Measurements from ENCODE around the gene ALK.

The ALK gene

GRCh38 chr2:29349316-29350030, 571.9 kb downstream of the ALK start:
- no peak overlapping the region for H3K27ac ChIP-seq (ENCODE audit: insufficient read depth, low read length, poor library complexity, severe bottlenecking)
- H3K27me3 ChIP-seq (replicated peaks; ENCODE audit: control insufficient read depth, insufficient read depth, low read length, poor library complexity, severe bottlenecking), result no peaks in the 10 kb centered on the region
- no peaks in the 10 kb centered on the region for H3K36me3 ChIP-seq (ENCODE audit: control insufficient read depth, insufficient read depth, low read length)
- H3K4me1 ChIP-seq (ENCODE audit: control insufficient read depth, insufficient read depth, low read length, poor library complexity, severe bottlenecking), result no peaks in the 10 kb centered on the region
- no peak for DNase-seq
- H3K9me3 ChIP-seq (ENCODE audit: control insufficient read depth, low read length), result no peaks in the 10 kb centered on the region
- no peak overlapping the region for H3K4me3 ChIP-seq (ENCODE audit: insufficient read depth, low read depth, low read length, poor library complexity, severe bottlenecking)

DNA sequence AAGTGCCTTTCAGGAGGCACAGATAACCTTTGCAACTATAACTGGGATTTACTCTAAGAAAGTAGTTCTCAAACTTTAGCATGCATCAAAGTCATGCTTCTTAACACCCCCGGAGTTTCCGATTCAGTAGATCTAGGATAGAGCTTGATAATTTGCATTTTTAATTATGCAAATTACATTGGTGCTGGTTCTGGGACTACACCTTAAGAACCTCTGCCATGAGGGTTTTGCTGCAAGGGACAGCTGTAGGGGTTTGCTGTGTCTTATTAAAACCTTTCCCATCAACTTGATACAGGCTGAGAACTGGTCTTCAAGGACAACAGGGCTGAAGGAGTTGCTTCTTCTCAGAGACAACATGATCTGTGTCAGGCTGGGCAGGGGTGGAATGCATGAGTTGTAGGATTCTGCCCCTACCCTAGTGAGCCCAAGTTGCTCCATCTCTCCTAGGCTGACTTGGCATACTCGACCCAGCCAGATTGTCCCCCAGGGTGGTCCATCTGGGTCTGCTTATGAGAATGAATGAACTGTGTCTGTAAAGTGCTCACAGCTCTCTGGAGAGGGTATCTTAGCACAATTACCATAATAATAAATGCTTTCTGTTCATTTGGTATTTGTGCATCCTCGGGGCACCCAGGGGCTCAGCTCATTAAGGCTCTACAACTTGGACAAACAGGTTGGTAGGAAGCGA, 573.5 kb downstream of the ALK start:
- no peaks in the 10 kb centered on the region for H3K36me3 ChIP-seq (ENCODE audit: control insufficient read depth, insufficient read depth, low read length)
- H3K27ac ChIP-seq (ENCODE audit: insufficient read depth, low read length, poor library complexity, severe bottlenecking), result no peak overlapping the region
- H3K9me3 ChIP-seq (ENCODE audit: control insufficient read depth, low read length), result no peaks in the 10 kb centered on the region
- no peak overlapping the region for H3K4me3 ChIP-seq (ENCODE audit: insufficient read depth, low read depth, low read length, poor library complexity, severe bottlenecking)
- no peak for DNase-seq
- no peaks in the 10 kb centered on the region for H3K4me1 ChIP-seq (ENCODE audit: control insufficient read depth, insufficient read depth, low read length, poor library complexity, severe bottlenecking)
- no peaks in the 10 kb centered on the region for H3K27me3 ChIP-seq (replicated peaks; ENCODE audit: control insufficient read depth, insufficient read depth, low read length, poor library complexity, severe bottlenecking)

DNA sequence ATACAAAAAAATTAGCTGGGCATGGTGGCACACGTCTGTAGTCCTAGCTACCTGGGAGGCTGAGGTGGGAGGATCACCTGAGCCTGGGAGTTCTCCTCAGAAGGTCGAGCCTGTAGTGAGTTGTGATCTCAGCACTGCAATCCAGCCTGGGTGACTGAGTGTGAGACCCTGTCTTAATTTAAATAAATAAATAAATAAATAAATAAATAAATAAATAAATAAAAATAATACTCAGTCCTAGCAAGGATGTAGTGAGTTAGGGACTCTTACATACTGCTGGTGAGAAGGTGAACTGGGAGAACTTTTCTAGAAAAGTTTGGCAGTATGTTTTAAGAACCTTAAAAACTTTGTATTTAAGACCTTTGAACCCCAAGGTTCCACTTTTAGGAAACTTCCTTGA, 576.1 kb downstream of the ALK start:
- DNase-seq, result no peak
- H3K4me3 ChIP-seq (ENCODE audit: insufficient read depth, low read depth, low read length, poor library complexity, severe bottlenecking), result no peak overlapping the region
- H3K4me1 ChIP-seq (ENCODE audit: control insufficient read depth, insufficient read depth, low read length, poor library complexity, severe bottlenecking), result no peaks in the 10 kb centered on the region

DNA sequence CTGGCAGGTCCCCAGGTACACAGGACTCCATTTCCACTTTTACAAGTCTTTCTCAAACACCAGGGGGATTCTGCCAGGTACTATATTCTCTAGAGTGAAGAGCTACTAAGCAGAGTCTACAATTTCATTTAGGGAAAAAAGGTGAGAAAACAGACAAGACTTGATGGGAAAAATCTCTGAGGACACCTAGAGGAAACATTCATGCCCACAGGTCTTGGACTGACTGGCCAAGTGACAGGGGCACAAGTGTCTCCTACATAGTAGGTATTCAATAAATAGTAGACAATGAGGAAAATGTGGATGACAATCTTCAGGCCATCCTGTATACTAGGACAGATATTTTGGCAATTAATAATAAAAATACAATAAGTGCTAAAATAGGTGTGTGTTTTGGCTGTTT, 577.6 kb downstream of the ALK start:
- no peak overlapping the region for H3K4me3 ChIP-seq (ENCODE audit: insufficient read depth, low read depth, low read length, poor library complexity, severe bottlenecking)
- H3K27ac ChIP-seq (ENCODE audit: insufficient read depth, low read length, poor library complexity, severe bottlenecking), result no peak overlapping the region
- H3K4me1 ChIP-seq (ENCODE audit: control insufficient read depth, insufficient read depth, low read length, poor library complexity, severe bottlenecking), result no peaks in the 10 kb centered on the region
- H3K36me3 ChIP-seq (ENCODE audit: control insufficient read depth, insufficient read depth, low read length), result no peaks in the 10 kb centered on the region
- no peaks in the 10 kb centered on the region for H3K9me3 ChIP-seq (ENCODE audit: control insufficient read depth, low read length)
- no peak for DNase-seq
- no peaks in the 10 kb centered on the region for H3K27me3 ChIP-seq (replicated peaks; ENCODE audit: control insufficient read depth, insufficient read depth, low read length, poor library complexity, severe bottlenecking)

More for the DNA sequence above, 576.1 kb downstream of the ALK start:
- Histone ChIP-seq H3K36me3 (ENCODE audit: control insufficient read depth, insufficient read depth, low read length) (no peaks in the 10 kb centered on the region), H3K9me3 (ENCODE audit: control insufficient read depth, low read length) (no peaks in the 10 kb centered on the region), H3K27me3 (replicated peaks; ENCODE audit: control insufficient read depth, insufficient read depth, low read length, poor library complexity, severe bottlenecking) (no peaks in the 10 kb centered on the region), H3K27ac (ENCODE audit: insufficient read depth, low read length, poor library complexity, severe bottlenecking) (no peak overlapping the region)

- H3K27me3 ChIP-seq (replicated peaks; ENCODE audit: control insufficient read depth, insufficient read depth, low read length, poor library complexity, severe bottlenecking), result no peaks in the 10 kb centered on the region
- H3K27ac ChIP-seq (ENCODE audit: insufficient read depth, low read length, poor library complexity, severe bottlenecking), result no peak overlapping the region
- H3K36me3 ChIP-seq (ENCODE audit: control insufficient read depth, insufficient read depth, low read length), result no peaks in the 10 kb centered on the region
- no peaks in the 10 kb centered on the region for H3K9me3 ChIP-seq (ENCODE audit: control insufficient read depth, low read length)
- DNase-seq, result no peak
- H3K4me3 ChIP-seq (ENCODE audit: insufficient read depth, low read depth, low read length, poor library complexity, severe bottlenecking), result no peak overlapping the region
- H3K4me1 ChIP-seq (ENCODE audit: control insufficient read depth, insufficient read depth, low read length, poor library complexity, severe bottlenecking), result no peaks in the 10 kb centered on the region
Measured at GRCh38 chr2:29336341-29337241, 584.8 kb downstream of the ALK start.

DNA sequence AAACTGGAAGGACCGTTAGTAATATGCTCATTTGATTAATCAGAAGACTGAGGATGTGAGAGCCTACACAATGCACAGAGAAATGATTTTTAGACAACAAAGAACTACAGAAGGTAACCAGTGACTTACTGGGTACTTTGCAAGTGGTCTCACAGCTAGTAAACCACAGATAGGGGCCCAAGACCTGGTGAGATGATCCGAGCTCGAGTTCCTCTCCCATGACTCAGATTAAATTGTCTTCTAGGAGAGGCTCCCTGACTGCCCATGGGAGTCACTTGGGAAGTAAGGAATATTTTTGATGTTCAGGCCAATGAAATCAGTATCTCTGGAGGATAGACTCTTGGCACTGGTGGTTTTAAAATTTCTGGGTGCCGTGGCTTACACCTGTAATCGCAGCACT, 586.0 kb downstream of the ALK start:
- no peak for DNase-seq
- Histone ChIP-seq H3K27me3 (replicated peaks; ENCODE audit: control insufficient read depth, insufficient read depth, low read length, poor library complexity, severe bottlenecking) (no peaks in the 10 kb centered on the region), H3K9me3 (ENCODE audit: control insufficient read depth, low read length) (no peaks in the 10 kb centered on the region), H3K4me1 (ENCODE audit: control insufficient read depth, insufficient read depth, low read length, poor library complexity, severe bottlenecking) (no peaks in the 10 kb centered on the region), H3K36me3 (ENCODE audit: control insufficient read depth, insufficient read depth, low read length) (no peaks in the 10 kb centered on the region), H3K4me3 (ENCODE audit: insufficient read depth, low read depth, low read length, poor library complexity, severe bottlenecking) (no peak overlapping the region), H3K27ac (ENCODE audit: insufficient read depth, low read length, poor library complexity, severe bottlenecking) (no peak overlapping the region)

DNA sequence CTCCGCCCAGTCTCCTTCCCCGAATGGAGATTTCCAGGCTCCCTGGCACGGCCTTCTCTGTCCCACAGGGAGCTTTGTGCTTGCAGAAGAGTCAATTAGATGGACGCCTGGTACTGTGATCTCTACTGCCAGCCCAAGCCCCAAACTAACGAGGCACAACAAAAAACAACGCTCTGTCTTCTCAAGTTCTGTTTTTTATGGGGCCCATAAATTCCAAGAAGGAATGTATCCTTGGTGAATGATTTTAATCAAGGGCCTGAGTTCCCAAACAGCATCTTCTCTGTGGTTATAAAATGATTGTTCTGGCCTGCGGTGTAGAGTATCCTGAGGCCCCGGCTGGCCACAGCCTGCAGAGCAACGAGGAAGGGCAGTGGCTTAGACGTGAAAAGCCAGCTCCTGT, 586.7 kb downstream of the ALK start:
- Histone ChIP-seq H3K27me3 (replicated peaks; ENCODE audit: control insufficient read depth, insufficient read depth, low read length, poor library complexity, severe bottlenecking) (no peaks in the 10 kb centered on the region), H3K4me3 (ENCODE audit: insufficient read depth, low read depth, low read length, poor library complexity, severe bottlenecking) (no peak overlapping the region), H3K9me3 (ENCODE audit: control insufficient read depth, low read length) (no peaks in the 10 kb centered on the region), H3K36me3 (ENCODE audit: control insufficient read depth, insufficient read depth, low read length) (no peaks in the 10 kb centered on the region), H3K27ac (ENCODE audit: insufficient read depth, low read length, poor library complexity, severe bottlenecking) (no peak overlapping the region), H3K4me1 (ENCODE audit: control insufficient read depth, insufficient read depth, low read length, poor library complexity, severe bottlenecking) (no peaks in the 10 kb centered on the region)
- DNase-seq, result no peak

GRCh38 chr2:29332540-29332939, 588.8 kb downstream of the ALK start:
- no peak overlapping the region for H3K4me3 ChIP-seq (ENCODE audit: insufficient read depth, low read depth, low read length, poor library complexity, severe bottlenecking)
- no peaks in the 10 kb centered on the region for H3K36me3 ChIP-seq (ENCODE audit: control insufficient read depth, insufficient read depth, low read length)
- H3K27ac ChIP-seq (ENCODE audit: insufficient read depth, low read length, poor library complexity, severe bottlenecking), result no peak overlapping the region
- H3K9me3 ChIP-seq (ENCODE audit: control insufficient read depth, low read length), result no peaks in the 10 kb centered on the region
- H3K27me3 ChIP-seq (replicated peaks; ENCODE audit: control insufficient read depth, insufficient read depth, low read length, poor library complexity, severe bottlenecking), result no peaks in the 10 kb centered on the region
- no peaks in the 10 kb centered on the region for H3K4me1 ChIP-seq (ENCODE audit: control insufficient read depth, insufficient read depth, low read length, poor library complexity, severe bottlenecking)
- no peak for DNase-seq

- no peak for DNase-seq
- no peak overlapping the region for H3K4me3 ChIP-seq (ENCODE audit: insufficient read depth, low read depth, low read length, poor library complexity, severe bottlenecking)
- H3K27ac ChIP-seq (ENCODE audit: insufficient read depth, low read length, poor library complexity, severe bottlenecking), result no peak overlapping the region
- no peaks in the 10 kb centered on the region for H3K36me3 ChIP-seq (ENCODE audit: control insufficient read depth, insufficient read depth, low read length)
- no peaks in the 10 kb centered on the region for H3K4me1 ChIP-seq (ENCODE audit: control insufficient read depth, insufficient read depth, low read length, poor library complexity, severe bottlenecking)
- H3K9me3 ChIP-seq (ENCODE audit: control insufficient read depth, low read length), result no peaks in the 10 kb centered on the region
- H3K27me3 ChIP-seq (replicated peaks; ENCODE audit: control insufficient read depth, insufficient read depth, low read length, poor library complexity, severe bottlenecking), result no peaks in the 10 kb centered on the region
Measured at GRCh38 chr2:29329899-29330298, 591.5 kb downstream of the ALK start.

- no peak overlapping the region for H3K4me3 ChIP-seq (ENCODE audit: insufficient read depth, low read depth, low read length, poor library complexity, severe bottlenecking)
- no peak for DNase-seq
- H3K27ac ChIP-seq (ENCODE audit: insufficient read depth, low read length, poor library complexity, severe bottlenecking), result no peak overlapping the region
- H3K27me3 ChIP-seq (replicated peaks; ENCODE audit: control insufficient read depth, insufficient read depth, low read length, poor library complexity, severe bottlenecking), result no peaks in the 10 kb centered on the region
- H3K36me3 ChIP-seq (ENCODE audit: control insufficient read depth, insufficient read depth, low read length), result no peaks in the 10 kb centered on the region
- no peaks in the 10 kb centered on the region for H3K4me1 ChIP-seq (ENCODE audit: control insufficient read depth, insufficient read depth, low read length, poor library complexity, severe bottlenecking)
- H3K9me3 ChIP-seq (ENCODE audit: control insufficient read depth, low read length), result no peaks in the 10 kb centered on the region
Measured at GRCh38 chr2:29326926-29327325, 594.5 kb downstream of the ALK start.

Data from effector memory CD4-positive, alpha-beta T cell (primary cell).